ENCODE results near the gene CXCL16. TPM values are rescaled to one million over a fixed set of nuclear protein-coding genes. Genes with fewer than 3 reads are reported as not detected.

Gene CXCL16
- total RNA-seq, 1 experiment from 2014 or later, result 44.8 TPM

GRCh38 chr17:4751932-4752331 lies 12.2 kb upstream of the CXCL16 start:
- ChIA-PET CTCF (no interaction called here), POLR2A (no interaction called here), RAD21 (ENCODE audit: low non-redundant PET in 1 of 2, low total read pairs in 2 of 2, uncharacterized antibody in 2 of 2, unreplicated experiment in 2 of 2) (no interaction called here)
- intact Hi-C loops (cut with micrococcal nuclease), result no loop called here
- no peaks in the 10 kb centered on the region for H3K9me3 ChIP-seq (ENCODE audit: control insufficient read depth in 1 of 2, insufficient read depth in 1 of 2, low read depth in 1 of 2, low read length in 2 of 2)
- no peaks in the 10 kb centered on the region for H3K9me2 ChIP-seq (ENCODE audit: insufficient read depth)
- no peaks in the 10 kb centered on the region for H3K36me3 ChIP-seq (ENCODE audit: control insufficient read depth in 1 of 2, insufficient read depth in 2 of 2, low read length in 2 of 2)
- H3K27me3 ChIP-seq (ENCODE audit: insufficient read depth, low read length), result 0 out of 2 replicates have a peak, but pooled peaks cover 5% of the 10 kb centered on the region
- ATAC-seq (no peak), DNase-seq (ENCODE audit: low read depth, low spot score) (no peak)
- H3K4me2 ChIP-seq (ENCODE audit: low read length), result no peak overlapping the region
- H3K9ac ChIP-seq (ENCODE audit: low read length), result no peak overlapping the region
- no peak overlapping the region for H3K4me3 ChIP-seq (replicated peaks in 1 of 2; ENCODE audit: low read depth in 1 of 2, low read length in 2 of 2)
- BruUV-seq (replicated peaks), result no TSS peak
- no peak overlapping the region for H3K27ac ChIP-seq (ENCODE audit: low read depth, low read length)
- TF ChIP-seq ATF3 (IDR thresholded peaks at IDR 0.05), result no peak
- TF ChIP-seq POLR2AphosphoS5 (IDR thresholded peaks at IDR 0.05; ENCODE audit: low read depth, low read length), result no peak
- TF ChIP-seq EZH2phosphoT487 (IDR thresholded peaks at IDR 0.05; ENCODE audit: borderline replicate concordance), result no peak
- no peak for TF ChIP-seq REST (IDR thresholded peaks at IDR 0.05; ENCODE audit: low read depth)
- no peak for TF ChIP-seq ELF1 (IDR thresholded peaks at IDR 0.05; ENCODE audit: borderline replicate concordance, low read depth)
- TF ChIP-seq RAD21 (IDR thresholded peaks at IDR 0.05; ENCODE audit: low read depth), result no peak
- no peak for TF ChIP-seq CBX3 (IDR thresholded peaks at IDR 0.05; ENCODE audit: low read depth)
- TF ChIP-seq TCF7L2 (IDR thresholded peaks at IDR 0.05; ENCODE audit: borderline replicate concordance, extremely low read depth, insufficient read depth, insufficient read length), result no peak
- no peak for TF ChIP-seq SRF (IDR thresholded peaks at IDR 0.05; ENCODE audit: low read depth)
- TF ChIP-seq MAX (IDR thresholded peaks at IDR 0.05), result no peak
- no peak for TF ChIP-seq SP1 (IDR thresholded peaks at IDR 0.05; ENCODE audit: low read depth)
- TF ChIP-seq YY1 (IDR thresholded peaks at IDR 0.05; ENCODE audit: extremely low read depth, insufficient replicate concordance, low read depth, low read length), result no peak
- TF ChIP-seq FOSL1 (IDR thresholded peaks at IDR 0.05; ENCODE audit: low read depth), result no peak
- no peak for TF ChIP-seq EGR1 (IDR thresholded peaks at IDR 0.05; ENCODE audit: low read depth)
- no peak for TF ChIP-seq JUND (IDR thresholded peaks at IDR 0.05)
- no peak for TF ChIP-seq CEBPB (IDR thresholded peaks at IDR 0.05; ENCODE audit: low read depth)
- no peak for TF ChIP-seq SIN3A (IDR thresholded peaks at IDR 0.05; ENCODE audit: low read depth)
- no peak for TF ChIP-seq ZBTB33 (IDR thresholded peaks at IDR 0.05; ENCODE audit: extremely low read depth, insufficient replicate concordance, low read length)
- no peak for TF ChIP-seq POLR2A (IDR thresholded peaks at IDR 0.05; ENCODE audit: borderline replicate concordance, extremely low read depth, insufficient read depth, insufficient read length)
- TF ChIP-seq ZNF274 (IDR thresholded peaks at IDR 0.05; ENCODE audit: low read depth, low read length), result no peak
- no peaks in the 10 kb centered on the region for H3K4me1 ChIP-seq (ENCODE audit: control insufficient read depth in 1 of 2, insufficient read depth in 2 of 2, low read length in 2 of 2)
- no peaks in the 10 kb centered on the region for H3K79me2 ChIP-seq (ENCODE audit: insufficient read depth, low read length)
- no peaks in the 10 kb centered on the region for H4K20me1 ChIP-seq (ENCODE audit: insufficient read depth)
- H2AFZ ChIP-seq (ENCODE audit: low read depth, low read length, poor library complexity, severe bottlenecking), result no peak overlapping the region
